ENCODE measurements around the gene EFNB3.

The EFNB3 gene, protein sequence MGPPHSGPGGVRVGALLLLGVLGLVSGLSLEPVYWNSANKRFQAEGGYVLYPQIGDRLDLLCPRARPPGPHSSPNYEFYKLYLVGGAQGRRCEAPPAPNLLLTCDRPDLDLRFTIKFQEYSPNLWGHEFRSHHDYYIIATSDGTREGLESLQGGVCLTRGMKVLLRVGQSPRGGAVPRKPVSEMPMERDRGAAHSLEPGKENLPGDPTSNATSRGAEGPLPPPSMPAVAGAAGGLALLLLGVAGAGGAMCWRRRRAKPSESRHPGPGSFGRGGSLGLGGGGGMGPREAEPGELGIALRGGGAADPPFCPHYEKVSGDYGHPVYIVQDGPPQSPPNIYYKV

DNA sequence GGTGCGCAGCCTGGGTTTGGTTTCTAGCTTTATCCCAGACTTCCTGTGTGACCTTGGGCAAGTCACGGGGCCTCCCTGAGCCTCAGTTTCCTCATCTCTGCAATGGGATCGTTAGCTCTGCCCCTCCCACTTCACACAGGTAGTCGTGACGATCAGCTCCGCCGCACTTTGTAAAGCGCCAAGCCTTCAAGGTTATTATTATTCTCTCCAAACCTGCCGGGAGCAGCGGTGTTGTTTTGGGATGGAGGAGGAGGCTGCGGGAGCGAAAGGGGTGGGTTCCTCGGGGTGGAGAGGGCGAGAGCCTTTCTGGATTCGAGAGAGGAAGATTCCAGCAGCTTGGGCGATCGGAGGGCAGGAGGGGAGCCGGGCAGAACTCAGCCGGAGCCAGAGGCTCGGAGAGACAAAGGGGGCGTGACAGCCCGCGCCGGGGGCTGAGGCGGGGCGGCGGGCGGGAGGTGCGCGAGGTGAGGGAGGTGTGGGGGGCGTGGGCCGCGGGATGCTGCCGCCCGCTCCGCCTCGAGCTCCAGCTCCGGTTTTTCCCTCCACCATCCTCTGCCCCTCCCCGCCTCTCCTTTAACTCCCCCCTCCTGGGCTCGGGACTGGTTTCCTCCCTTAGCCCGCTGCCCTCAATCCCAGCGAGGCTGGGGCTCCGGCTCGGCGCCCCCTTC, at the start of gene EFNB3:
TSS of gene EFNB3 (plus strand) at position 602 of the 668 bp plus-strand sequence. CDS start 397 bp downstream, outside the sequence.
- DNase-seq: no peak

DNA sequence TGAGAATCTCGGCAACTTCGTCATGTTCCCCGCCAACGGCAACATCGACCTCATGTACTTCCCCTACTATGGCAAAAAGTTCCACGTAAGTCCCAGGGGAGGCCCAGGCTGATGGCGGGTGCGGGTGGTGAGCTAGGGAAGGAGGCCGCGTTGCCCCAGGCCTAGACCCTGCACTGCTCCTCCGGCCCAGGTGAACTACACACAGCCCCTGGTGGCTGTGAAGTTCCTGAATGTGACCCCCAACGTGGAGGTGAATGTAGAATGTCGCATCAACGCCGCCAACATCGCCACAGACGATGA, 49.5 kb upstream of the EFNB3 start:
- no peak for DNase-seq

DNA sequence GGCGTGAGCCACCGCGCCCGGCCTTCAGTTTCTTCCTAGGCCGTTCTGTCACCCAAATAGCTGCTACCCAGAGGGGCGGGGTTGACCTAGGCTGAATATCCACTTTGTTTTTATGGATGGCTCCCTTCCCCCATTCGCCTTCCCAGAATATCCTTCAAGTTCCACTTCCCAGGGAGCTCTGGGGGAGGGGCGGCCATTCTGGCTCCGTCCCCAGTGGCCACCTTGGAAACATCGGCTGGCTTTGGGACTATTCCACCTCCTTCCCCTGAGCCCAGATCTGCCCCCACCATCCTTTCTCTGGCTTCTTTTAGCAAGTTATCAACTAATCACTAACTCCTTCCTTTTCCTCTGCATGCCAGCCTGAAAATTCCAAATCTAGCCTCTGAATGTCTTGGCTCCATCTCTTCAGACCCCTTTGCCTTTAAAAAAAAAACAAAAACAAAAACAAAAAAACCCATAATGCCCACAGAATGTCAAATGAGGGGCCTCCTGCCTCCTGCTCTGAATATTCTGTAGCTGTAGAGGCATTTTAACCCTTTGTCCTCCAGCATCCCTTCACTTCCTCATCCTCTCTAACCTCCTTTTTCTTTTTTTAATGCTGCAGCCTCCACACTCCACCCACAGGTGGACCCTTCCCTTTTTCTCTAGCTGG, 47.9 kb upstream of the EFNB3 start:
- DNase-seq: no peak

DNA sequence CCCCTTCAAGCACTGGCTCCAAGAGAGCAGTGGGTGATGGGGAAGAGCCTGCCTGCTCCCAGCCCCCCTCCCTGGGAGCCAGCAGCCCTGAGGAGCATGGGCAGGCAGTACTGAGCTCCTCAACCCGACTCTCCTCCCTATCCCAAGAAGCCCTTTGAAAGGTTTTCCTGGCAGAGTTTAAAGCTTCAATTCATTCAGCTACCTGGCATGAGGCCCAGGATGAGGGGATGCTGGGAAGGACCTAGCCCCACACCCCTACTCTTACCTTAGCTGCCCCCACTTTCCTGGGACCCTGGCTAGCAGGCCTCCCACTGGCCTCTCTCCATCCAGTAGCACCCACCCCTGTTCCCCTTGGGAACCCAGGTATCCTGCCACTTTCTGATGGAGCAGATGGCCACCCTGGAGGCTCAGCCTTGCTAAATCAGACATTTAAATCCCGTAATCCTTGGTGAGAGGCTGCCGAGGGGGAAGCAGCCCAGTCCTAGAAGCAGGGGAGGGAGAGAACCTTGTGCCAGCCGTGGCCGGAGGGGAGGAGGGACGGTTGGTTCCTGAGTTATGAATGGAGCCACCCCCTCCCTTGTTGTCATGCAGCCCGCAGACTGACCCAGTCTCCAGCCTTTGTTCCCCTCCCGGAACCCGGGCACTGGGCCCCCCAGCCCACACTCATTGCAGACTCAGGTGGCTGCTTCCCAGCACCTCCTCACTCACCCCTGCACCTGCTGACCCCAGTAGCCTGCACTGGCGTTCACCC, 37.2 kb upstream of the EFNB3 start:
- DNase-seq: no peak

DNA sequence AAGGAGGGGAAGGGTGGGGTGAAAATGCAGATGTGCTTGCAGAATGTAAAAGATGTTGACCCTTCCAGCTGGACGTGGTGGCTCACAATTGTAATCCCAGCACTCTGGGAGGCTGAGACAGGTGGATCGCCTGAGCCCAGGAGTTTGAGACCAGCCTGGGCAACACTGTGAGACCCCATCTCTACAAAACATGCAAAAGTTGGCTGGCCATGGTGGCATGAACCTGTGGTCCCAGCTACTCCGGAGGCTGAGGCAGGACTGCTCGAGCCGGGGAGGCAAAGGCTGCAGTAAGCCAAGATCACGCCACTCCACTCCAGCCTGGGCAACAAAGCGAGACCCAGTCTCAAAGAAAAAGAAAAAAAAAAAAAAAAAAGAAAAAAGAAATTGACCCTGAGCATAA, 36.5 kb upstream of the EFNB3 start:
- DNase-seq: no peak

DNA sequence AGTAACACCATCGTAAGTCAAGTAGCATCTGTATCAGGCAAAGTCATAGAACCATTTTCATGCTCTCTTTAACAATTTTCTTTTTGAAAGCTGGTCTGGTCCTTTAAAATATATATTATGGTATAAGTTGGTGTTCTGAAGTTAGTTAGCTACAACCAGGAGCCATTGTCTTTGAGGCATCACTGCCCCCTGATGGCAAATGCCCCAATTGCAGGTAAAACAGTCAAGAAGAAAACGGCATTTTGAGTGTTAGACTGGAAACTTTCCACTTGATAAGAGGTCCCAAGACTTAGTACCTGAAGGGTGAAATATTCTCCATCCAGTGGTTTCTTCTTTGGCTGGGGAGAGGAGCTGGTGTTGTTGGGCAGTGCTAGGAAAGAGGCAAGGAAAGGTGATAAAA, 31.8 kb upstream of the EFNB3 start:
- no peak for DNase-seq

DNA sequence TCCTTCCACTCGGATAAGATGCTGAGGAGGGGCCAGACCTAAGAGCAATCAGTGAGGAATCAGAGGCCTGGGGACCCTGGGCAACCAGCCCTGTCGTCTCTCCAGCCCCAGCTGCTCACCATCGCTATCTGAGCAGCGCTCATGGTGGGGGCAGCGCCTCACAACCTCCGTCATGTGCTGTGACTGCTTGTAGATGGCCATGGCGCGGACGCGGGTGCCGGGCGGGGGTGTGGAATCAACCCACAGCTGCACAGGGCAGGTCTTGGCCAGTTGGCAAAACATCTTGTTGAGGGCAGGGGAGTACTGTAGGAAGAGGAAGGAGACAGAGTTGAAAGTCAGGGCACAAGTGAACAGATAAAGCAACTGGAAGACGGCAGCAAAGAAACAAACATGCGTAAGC, 30.1 kb upstream of the EFNB3 start:
- no peak for DNase-seq

DNA sequence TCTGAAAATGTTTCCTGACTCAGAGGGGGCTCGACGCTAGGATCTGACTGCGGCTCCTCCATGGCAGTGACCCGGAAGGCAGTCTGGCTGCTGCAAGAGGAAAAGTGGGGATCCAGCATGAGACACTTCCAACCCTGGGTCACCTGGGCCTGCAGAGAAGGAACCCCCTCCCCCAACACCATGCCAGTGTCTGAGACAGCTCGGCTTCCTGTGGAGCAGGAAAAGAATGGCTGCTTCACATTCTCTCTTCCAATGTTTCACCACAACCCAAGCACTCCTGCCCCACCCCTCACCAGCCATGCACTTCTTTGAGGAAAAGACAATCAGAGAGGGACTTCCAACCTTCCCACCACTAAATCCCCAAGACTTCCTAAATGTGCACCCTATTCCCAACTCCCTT, 28.5 kb upstream of the EFNB3 start:
- no peak for DNase-seq

DNA sequence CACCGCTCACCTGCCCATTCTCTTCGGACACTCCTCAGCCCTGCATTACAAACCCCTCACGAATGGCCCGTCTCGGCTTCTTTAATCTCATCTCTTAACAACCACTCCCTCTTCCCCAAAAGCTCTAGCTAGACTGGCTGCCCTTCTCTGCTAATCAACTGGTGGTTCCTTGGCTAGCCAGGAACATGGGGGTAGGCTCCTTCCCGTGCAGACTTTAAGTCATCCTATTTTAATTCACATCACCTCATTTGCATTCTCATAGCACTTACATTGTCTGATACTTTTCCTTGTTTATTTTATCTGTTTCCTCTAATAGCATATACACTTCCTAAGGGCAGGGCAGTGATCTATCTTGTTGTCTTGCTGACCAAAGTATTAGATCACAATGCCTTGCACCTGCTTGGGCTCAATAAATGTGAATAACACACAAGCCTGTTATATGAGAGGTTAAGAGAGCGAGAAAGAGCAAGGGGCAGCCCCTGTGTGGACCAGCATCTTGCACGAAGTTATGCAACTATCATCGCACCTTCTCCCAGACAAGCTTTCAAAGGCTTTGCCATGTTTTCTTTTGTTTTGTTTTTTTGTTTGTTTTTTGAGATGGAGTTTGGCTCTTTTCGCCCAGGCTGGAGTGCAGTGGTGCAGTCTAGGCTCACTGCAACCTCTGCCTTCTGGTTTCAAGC, 27.5 kb upstream of the EFNB3 start:
- no peak for DNase-seq

DNA sequence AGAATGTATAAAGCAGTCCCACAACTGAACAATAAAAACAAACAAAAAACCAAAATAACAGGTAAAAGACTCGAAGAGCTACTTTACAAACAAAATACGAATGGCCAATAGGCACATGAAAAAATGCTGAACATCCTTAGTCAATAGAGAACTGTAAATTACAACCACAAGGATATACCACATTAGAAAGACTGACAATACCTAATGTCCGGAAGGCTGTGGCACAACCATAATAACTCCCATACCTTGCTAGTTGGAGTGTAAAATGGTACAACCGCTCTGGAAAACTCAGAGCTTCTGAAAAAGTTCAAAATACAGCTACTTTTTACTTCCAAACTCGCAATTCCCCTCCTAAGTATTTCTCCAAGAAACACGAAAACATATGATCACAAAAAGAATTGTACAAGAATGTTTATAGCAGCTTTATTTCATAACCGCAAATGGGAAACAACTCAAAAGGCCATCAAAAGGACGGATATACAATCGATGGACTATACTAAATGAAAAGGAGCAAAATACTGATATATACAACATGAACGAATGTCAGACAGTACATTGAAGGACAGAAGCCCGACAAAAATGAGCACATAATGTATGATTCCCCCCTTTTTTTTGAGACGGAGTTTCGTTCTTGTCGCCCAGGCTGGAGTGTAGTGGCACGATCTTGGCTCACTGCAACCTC, 20.0 kb upstream of the EFNB3 start:
- DNase-seq: no peak

DNA sequence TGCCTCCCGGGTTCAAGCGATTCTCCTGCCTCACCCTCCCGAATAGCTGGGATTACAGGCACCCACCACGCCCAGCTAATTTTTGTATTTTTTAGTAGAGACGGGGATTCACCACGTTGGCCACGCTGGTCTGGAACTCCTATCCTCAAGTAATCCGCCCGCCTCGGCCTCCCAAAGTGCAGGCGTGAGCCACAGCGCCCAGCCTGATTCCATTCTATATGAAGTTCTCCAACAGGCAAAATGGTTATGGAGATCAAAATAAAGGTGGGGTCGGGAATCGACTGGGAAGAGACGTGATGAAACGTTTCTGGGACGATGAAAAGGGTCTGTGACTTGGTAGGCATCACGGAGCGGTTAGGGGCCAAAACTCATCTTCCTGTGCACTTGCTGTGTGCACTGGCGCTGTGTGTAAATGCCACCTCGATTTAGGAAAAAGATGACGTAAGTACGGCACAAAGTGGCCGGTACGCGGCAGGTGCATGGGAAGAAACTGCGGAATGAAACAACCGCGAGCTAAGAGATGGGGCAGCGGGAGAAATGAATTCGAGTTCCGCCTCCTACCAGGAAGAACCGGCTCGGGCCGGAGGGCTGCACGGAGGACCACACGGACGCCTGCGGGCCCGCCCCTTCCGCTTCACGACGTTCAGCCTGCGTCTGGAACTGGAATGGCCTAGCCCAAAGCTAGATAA, 19.3 kb upstream of the EFNB3 start:
- DNase-seq: peak; percentile 85

DNA sequence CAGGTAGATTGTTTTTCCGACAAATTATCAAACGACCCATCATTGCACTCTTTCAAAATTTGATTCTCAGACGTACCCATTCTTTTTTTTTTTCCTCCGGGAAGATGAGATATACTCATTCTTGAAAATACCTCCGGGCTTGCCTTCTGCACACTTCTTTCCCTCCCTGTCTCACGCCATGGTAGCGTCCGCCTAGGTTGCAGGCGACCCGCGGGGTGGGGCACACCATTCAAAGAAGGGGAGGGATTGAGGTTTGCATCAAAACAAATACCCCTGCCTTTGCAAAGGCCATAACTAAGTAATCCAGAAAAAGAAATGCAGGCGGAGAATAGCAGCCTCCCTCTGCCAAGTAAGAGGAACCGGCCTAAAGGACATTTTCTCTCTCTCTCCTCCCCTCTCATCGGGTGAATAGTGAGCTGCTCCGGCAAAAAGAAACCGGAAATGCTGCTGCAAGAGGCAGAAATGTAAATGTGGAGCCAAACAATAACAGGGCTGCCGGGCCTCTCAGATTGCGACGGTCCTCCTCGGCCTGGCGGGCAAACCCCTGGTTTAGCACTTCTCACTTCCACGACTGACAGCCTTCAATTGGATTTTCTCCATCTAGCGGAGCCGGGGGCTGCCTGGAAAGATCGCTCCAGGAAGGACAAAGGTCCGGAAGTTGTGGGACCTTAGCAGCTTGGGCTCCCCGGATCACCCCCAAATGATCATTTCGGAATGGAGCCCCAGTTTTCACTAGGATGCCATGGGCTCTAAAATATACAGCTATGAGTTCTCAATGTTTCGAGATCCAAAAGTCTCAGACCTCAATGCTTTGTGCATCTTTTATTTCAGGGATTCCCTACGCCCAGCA, 18.6 kb upstream of the EFNB3 start:
- peak; percentile 72 for DNase-seq

DNA sequence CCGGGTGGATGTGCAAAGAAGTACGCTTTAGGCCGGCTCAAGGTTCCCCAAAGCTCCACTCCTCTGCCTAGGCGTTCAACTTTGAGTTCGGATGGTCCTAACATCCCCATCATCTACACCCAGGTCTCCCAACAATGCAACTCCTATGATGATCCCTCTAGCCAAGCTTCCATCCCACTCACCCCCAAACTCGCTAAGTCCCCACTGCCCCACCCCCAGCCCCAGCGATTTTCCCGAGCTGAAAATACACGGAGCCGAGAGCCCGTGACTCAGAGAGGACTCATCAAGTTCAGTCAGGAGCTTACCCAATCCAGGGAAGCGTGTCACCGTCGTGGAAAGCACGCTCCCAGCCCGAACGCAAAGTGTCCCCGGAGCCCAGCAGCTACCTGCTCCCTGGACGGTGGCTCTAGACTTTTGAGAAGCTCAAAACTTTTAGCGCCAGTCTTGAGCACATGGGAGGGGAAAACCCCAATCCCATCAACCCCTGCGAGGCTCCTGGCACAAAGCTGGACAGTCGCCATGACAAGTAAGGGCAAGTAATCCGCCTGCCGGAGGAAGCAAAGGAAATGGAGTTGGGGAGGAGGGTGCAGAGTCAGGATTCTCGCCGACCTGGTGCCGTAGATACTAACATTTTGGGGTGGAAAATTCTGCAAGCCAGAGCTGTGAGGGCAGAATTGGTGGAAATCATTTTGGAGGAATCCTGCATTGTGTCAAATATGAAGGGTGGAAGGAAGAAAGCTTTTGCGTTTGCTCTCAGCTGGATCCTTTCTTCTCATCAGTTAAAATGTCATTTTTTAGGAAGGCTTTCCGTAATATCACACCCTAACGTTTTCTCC, 17.7 kb upstream of the EFNB3 start, which contains the start of gene TP53:
TSS of gene TP53 (minus strand) at position 419 of the 836 bp plus-strand sequence. CDS start 10,896 bp downstream, outside the sequence.
- DNase-seq: peak; percentile 82

DNA sequence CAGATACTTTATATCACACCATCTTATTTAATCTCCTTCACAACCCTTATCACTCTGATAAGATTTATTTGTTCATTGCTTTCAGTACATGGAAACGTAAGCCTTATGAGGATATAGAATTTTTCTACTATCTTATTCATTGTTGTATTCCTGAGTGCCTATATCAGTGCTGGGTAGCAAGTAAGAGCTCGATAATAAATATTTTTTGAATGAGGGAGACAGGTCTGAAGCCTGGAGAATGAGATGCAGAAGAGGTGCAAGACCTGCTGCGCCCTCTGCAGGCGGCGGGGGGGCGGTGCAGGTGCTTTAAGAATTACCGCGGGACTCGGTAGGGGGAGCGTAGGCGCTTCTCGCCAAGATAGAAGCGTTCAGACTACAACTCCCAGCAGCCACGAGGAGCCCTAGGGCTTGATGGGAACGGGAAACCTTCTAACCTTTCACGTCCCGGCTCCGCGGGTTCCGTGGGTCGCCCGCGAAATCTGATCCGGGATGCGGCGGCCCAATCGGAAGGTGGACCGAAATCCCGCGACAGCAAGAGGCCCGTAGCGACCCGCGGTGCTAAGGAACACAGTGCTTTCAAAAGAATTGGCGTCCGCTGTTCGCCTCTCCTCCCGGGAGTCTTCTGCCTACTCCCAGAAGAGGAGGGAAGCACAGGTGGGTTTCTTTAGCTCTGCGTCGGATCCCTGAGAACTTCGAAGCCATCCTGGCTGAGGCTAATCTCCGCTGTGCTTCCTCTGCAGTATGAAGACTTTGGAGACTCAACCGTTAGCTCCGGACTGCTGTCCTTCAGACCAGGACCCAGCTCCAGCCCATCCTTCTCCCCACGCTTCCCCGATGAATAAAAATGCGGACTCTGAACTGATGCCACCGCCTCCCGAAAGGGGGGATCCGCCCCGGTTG, 16.8 kb upstream of the EFNB3 start, which contains the start of gene WRAP53:
TSS of gene WRAP53 (plus strand) at position 570 of the 900 bp plus-strand sequence. CDS start at position 742, 172 bp downstream.
- peak; percentile 94 for DNase-seq

DNA sequence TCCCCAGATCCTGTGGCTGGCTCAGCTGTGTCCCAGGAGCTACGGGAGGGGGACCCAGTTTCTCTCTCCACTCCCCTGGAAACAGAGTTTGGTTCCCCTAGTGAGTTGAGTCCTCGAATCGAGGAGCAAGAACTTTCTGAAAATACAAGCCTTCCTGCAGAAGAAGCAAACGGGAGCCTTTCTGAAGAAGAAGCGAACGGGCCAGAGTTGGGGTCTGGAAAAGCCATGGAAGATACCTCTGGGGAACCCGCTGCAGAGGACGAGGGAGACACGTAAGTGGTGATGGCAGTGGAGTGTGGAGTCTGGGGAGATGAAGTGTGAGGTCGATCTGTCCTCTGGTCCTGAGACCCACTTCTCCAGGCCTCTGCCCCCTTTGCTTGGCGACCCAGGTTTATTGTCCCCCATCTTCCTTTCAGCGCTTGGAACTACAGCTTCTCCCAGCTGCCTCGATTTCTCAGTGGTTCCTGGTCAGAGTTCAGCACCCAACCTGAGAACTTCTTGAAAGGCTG, 16.1 kb upstream of the EFNB3 start:
- no peak for DNase-seq

DNA sequence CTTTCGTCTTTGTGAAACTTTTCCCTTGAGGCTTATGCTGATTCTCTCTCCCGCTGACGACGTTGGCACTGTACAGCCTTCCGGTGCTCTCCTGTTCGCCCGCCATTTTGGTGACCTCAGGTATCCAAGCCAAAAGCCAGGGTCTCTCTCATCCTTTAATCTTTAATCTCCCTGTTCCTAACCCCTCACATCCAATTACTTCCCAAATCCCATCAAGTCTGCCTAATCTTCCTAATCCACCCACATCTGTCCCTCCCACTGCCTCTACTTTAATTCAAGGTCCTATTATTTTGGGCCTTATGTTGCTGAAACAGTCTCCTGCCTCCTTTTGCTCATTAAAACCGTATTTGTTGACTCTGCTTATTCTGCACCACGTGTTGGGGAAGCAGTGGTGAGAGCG, 9.4 kb upstream of the EFNB3 start:
- DNase-seq: no peak

DNA sequence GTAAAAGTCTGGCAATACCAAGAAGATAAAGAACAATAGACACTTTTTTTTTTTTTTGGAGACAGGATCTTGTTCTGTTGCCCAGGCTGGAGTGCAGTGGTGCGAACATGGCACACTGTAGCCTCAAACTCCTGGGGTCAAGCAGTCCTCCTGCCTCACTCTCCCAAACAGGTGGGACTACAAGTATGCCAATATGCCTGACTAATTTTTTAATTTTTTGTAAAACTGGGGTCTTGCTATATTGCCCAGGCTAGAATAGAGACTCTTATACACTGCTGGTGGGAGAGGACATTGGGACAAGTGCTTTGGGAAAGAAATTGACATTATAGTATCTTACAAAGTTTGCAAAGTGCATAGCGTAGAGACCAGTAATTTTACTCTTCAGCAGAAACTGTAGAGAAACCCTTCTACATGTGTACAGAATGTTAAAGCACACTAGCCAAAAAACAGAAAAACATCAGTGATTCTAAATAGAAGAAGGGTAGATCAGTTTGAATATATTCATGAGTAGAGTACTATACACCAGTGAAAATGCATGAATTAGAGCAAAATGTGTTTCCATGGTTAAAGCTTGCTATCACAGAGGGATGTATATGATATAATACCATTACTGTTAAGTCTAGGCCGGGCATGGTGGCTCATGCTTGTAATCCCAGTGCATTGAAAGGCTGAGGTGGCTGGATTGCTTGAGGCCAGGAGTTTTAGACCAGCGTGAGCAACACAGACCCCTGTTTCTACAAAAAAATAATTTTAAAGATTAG, 7.0 kb upstream of the EFNB3 start:
- no peak for DNase-seq

Data from activated effector memory CD4-positive, alpha-beta T cell treated with Interleukin-2 at 50 U/mL for 16 hours (primary cell).